ENCODE measurements around the gene C1orf94. TPM values are rescaled to one million over a fixed set of nuclear protein-coding genes. Genes with fewer than 3 reads are reported as not detected.

C1orf94 gene
- total RNA-seq, 1 donor from 2014 or later = not detected

DNA sequence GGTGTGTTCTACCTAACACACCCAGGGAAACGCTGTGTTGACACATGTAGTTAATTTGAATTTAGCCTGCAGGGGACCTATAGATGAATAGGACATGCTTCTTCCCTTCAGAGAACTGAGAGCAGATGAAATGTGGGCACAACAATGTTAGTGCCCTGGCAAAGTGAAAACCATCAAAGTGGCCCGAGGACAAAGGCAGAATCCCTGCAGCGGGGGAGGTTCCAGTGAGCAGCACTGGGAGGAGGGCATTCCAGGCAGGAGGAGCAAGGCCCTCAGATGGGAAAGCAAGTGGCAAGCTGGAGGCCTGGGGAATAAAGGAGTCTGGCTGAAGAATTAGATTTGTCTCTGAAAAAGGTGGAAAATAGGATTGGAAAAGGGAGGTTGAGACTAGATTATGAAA, 37.2 kb downstream of the C1orf94 start:
- Histone ChIP-seq H3K27me3 (ENCODE audit: control insufficient read depth, insufficient read depth, low read length) (no peaks in the 10 kb centered on the region), H3K36me3 (ENCODE audit: control insufficient read depth, insufficient read depth, low read length) (no peaks in the 10 kb centered on the region), H3K4me3 (ENCODE audit: low read depth, low read length) (no peak overlapping the region)
- TF ChIP-seq, protein P1, sequence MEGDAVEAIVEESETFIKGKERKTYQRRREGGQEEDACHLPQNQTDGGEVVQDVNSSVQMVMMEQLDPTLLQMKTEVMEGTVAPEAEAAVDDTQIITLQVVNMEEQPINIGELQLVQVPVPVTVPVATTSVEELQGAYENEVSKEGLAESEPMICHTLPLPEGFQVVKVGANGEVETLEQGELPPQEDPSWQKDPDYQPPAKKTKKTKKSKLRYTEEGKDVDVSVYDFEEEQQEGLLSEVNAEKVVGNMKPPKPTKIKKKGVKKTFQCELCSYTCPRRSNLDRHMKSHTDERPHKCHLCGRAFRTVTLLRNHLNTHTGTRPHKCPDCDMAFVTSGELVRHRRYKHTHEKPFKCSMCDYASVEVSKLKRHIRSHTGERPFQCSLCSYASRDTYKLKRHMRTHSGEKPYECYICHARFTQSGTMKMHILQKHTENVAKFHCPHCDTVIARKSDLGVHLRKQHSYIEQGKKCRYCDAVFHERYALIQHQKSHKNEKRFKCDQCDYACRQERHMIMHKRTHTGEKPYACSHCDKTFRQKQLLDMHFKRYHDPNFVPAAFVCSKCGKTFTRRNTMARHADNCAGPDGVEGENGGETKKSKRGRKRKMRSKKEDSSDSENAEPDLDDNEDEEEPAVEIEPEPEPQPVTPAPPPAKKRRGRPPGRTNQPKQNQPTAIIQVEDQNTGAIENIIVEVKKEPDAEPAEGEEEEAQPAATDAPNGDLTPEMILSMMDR (IDR thresholded peaks at IDR 0.05; ENCODE audit: insufficient read depth, low read length, severe bottlenecking) = no peak
- no peak for FAIRE-seq
- no peak for DNase-seq (ENCODE audit: low read depth)

DNA sequence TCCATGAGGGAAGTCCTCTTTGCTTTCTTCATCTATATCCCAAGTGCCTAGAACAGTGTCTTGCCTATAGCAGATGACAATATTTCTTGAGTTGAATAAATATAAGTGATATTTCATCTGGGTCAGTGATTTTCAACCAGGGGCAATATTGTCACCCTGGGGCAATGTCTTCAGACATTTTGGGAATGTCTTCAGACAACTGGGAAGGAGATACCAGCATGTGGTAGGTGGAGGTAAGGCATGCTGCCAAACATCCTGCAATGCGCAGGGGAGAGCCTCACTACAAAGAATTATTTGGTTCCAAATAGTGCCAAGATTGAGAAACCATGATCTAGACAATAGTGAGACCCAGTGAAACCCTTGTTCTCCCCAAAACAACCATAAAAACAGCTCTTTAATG, 54.7 kb downstream of the C1orf94 start:
- FAIRE-seq = no peak

DNA sequence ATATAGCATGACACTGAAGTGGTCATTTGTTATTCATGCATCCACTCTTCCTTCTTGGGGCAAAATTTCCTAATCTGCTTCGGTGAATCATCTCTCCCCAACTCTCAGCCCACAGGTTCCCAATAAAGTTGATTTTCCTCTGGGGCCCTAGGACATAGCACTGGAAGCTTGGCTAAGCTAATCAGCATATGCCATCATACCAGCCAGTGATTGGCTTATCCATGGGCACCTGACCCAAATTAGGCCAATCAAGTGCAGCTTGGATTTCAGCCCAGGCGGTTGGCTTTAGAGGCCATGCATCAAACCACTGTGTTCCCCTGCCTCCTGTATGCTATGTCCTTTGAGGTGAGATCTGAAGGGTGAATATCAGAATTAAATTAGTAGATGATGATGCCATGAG, 58.9 kb downstream of the C1orf94 start:
- FAIRE-seq = no peak
- no peaks in the 10 kb centered on the region for H3K27me3 ChIP-seq (ENCODE audit: control insufficient read depth, insufficient read depth, low read length)
- no peak for DNase-seq (ENCODE audit: low read depth)
- H3K36me3 ChIP-seq (ENCODE audit: control insufficient read depth, insufficient read depth, low read length) = no peaks in the 10 kb centered on the region
- H3K4me3 ChIP-seq (ENCODE audit: low read depth, low read length) = no peak overlapping the region
- TF ChIP-seq, protein P1 (IDR thresholded peaks at IDR 0.05; ENCODE audit: insufficient read depth, low read length, severe bottlenecking) = no peak

More for the DNA sequence above, 54.7 kb downstream of the C1orf94 start:
- Histone ChIP-seq H3K27me3 (ENCODE audit: control insufficient read depth, insufficient read depth, low read length) (no peaks in the 10 kb centered on the region), H3K36me3 (ENCODE audit: control insufficient read depth, insufficient read depth, low read length) (no peaks in the 10 kb centered on the region), H3K4me3 (ENCODE audit: low read depth, low read length) (no peak overlapping the region)
- TF ChIP-seq, protein P1 (IDR thresholded peaks at IDR 0.05; ENCODE audit: insufficient read depth, low read length, severe bottlenecking) = no peak
- DNase-seq (ENCODE audit: low read depth) = no peak

DNA sequence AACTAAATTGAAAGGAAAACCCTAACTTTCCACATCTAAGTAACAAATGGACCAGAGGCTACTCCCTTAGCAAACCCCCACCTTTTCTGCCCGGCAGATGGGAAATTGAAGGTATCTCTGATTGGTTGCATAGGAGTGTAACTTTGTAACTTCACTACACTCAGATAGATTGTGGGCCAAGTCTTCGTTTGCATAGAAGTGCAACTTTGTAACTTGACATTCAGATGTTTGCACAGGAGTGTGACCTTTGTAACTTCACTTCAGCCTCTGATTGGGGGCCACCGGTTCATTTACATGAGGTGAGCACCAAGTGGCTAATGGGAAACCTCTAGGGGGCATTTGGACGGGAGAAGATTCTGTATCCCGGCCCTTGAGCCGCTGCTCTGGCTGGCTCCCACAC, 59.4 kb downstream of the C1orf94 start:
- Histone ChIP-seq H3K36me3 (ENCODE audit: control insufficient read depth, insufficient read depth, low read length) (no peaks in the 10 kb centered on the region), H3K27me3 (ENCODE audit: control insufficient read depth, insufficient read depth, low read length) (no peaks in the 10 kb centered on the region), H3K4me3 (ENCODE audit: low read depth, low read length) (no peak overlapping the region)
- TF ChIP-seq, protein P1 (IDR thresholded peaks at IDR 0.05; ENCODE audit: insufficient read depth, low read length, severe bottlenecking) = no peak
- no peak for DNase-seq (ENCODE audit: low read depth)
- FAIRE-seq = no peak

DNA sequence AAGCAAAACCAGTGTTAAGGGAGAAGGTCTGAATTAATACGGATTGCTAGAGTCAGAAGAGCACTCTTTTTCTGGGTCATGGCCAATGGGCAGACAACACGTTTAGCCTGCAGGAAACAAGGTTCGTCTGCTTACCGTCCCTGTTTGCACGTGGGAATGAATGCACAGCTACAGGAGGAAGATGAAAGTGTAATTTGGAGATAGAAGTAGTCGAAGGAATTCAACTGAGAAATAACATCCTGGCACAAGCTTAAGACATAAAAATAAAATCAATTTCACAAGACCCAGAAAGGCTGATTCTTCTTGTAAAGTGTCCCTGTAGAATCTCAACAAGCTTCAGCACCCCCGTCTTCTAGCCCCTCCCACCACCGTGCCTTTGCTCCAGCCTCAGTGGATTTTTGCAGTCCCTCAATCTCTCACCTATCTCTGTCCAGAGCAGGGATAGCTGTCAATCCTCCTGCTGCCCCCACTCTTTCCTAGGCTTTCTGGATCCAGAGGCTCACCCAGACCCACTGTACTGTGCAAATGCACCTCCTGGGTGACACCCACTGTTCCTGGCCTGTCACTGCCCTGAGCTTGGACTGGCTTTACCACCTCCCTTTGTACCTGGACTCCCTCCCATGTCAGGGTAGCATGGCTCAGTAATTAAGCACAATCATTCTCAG, 60.6 kb downstream of the C1orf94 start:
- H3K27me3 ChIP-seq (ENCODE audit: control insufficient read depth, insufficient read depth, low read length) = no peaks in the 10 kb centered on the region
- TF ChIP-seq, protein P1 (IDR thresholded peaks at IDR 0.05; ENCODE audit: insufficient read depth, low read length, severe bottlenecking) = no peak
- H3K36me3 ChIP-seq (ENCODE audit: control insufficient read depth, insufficient read depth, low read length) = no peaks in the 10 kb centered on the region
- FAIRE-seq = no peak
- DNase-seq (ENCODE audit: low read depth) = no peak
- H3K4me3 ChIP-seq (ENCODE audit: low read depth, low read length) = no peak overlapping the region

DNA sequence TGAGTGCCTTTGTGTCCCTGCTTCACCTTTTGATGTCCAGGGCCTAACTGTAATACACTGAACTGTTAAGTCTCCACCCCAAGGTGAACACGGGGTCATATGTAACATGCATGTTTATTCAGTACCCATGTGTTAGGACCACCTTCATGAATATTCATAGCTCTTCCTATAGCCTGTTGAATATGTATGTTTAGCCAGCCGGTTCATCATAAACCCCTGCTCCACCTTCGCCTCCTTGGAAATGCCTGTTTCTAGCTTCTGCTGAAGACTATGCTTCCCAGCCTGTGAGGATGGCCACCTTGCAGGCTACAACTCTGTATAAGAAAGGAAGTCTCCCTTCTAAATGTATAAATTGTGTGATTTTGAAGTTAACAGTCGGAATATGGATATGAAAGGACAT, 69.3 kb downstream of the C1orf94 start:
- no peaks in the 10 kb centered on the region for H3K27me3 ChIP-seq (ENCODE audit: control insufficient read depth, insufficient read depth, low read length)
- no peak for DNase-seq (ENCODE audit: low read depth)
- FAIRE-seq = peak; percentile 36
- TF ChIP-seq, protein P1 (IDR thresholded peaks at IDR 0.05; ENCODE audit: insufficient read depth, low read length, severe bottlenecking) = no peak
- no peak overlapping the region for H3K4me3 ChIP-seq (ENCODE audit: low read depth, low read length)
- no peaks in the 10 kb centered on the region for H3K36me3 ChIP-seq (ENCODE audit: control insufficient read depth, insufficient read depth, low read length)
